MCF 10A (cell line): ENCODE measurements around the gene LRP11. TPM values are rescaled to one million over a fixed set of nuclear protein-coding genes. Genes with fewer than 3 reads are reported as not detected.
A peak's percentile ranks its signal among the peaks of the same experiment; 100 is the strongest.

Experiments used
- BruUV-seq: library from RNA; stranded (reverse); fragments of 400-500 nt; replicated peaks from 2 replicates; lab custom pipeline; 2021; lab: Mats Ljungman, UMichigan
- CTCF ChIA-PET: fragments of 300-600 bp; sonication (Branson Sonifier 250); formaldehyde crosslinking; extraction: SDS; loops from one replicate; lab custom pipeline; 2021; ENCODE audit warnings: antibody characterized with exemption, inconsistent platforms; lab: Yijun Ruan, JAX
- POLR2A ChIA-PET: fragments of 300-600, 350-650 bp; sonication (Branson Sonifier 250); formaldehyde crosslinking; extraction: SDS; loops from one replicate; lab custom pipeline; 2020; ENCODE audit warnings: antibody characterized with exemption, inconsistent platforms; lab: Yijun Ruan, JAX
- DNase-seq: peaks from one replicate; pipeline ENCODE4 v3.0.0-alpha.2; 2018; ENCODE audit not compliant: unreplicated experiment
- H3K27ac Mint-ChIP-seq: one replicate; pipeline ENCODE4 v1.8.0; 2022; ENCODE audit warnings: mild to moderate bottlenecking, low read depth, mixed read lengths; ENCODE audit not compliant: unreplicated experiment
- H3K27me3 Mint-ChIP-seq: one replicate; pipeline ENCODE4 v1.8.0; 2022; ENCODE audit warnings: mixed read lengths; ENCODE audit not compliant: insufficient read depth, unreplicated experiment
- H3K36me3 Mint-ChIP-seq: one replicate; pipeline ENCODE4 v1.8.0; 2022; ENCODE audit warnings: mild to moderate bottlenecking, moderate library complexity, mixed read lengths; ENCODE audit not compliant: insufficient read depth, unreplicated experiment
- H3K4me1 Mint-ChIP-seq: one replicate; pipeline ENCODE4 v1.8.0; 2022; ENCODE audit warnings: mixed read lengths; ENCODE audit not compliant: insufficient read depth, unreplicated experiment
- H3K4me3 Mint-ChIP-seq: one replicate; pipeline ENCODE4 v1.8.0; 2022; ENCODE audit warnings: mild to moderate bottlenecking, moderate library complexity, mixed read lengths; ENCODE audit not compliant: unreplicated experiment
- H3K9me3 Mint-ChIP-seq: one replicate; pipeline ENCODE4 v1.8.0; 2022; ENCODE audit warnings: mixed read lengths; ENCODE audit not compliant: unreplicated experiment
- CTCF ChIP-seq: fragments of 200-600 bp; IDR thresholded peaks from one replicate; pipeline ENCODE4 v1.8.0; 2022; ENCODE audit warnings: antibody characterized with exemption, mild to moderate bottlenecking; ENCODE audit not compliant: unreplicated experiment
- intact Hi-C: fragments of 100-400 bp; cut with micrococcal nuclease; formaldehyde crosslinking; loops from 2 replicates; pipeline ENCODE4 v1.14.1; 2022
- total RNA-seq: library from RNA; stranded (reverse); gene quantifications from 2 replicates; pipeline ENCODE4 v1.2.3, GENCODE V29; 2022

Gene LRP11
- total RNA-seq, 1 experiment from 2014 or later: 46.1 TPM

- no peaks in the 10 kb centered on the region for H3K27me3 Mint-ChIP-seq
- H3K27ac Mint-ChIP-seq: peak overlapping the region; percentile 66
- intact Hi-C loops: no loop called here
- no peak for TF ChIP-seq CTCF
- no peaks in the 10 kb centered on the region for H3K9me3 Mint-ChIP-seq
- peaks cover 54% of the 10 kb centered on the region for H3K4me1 Mint-ChIP-seq
- ChIA-PET POLR2A (interaction anchor here (0.7 to 4.0 kb wide), 12 partner anchors 9 to 218 kb away, joined by 3 to 30 read pairs (median 5); partner anchors contain the start of gene RAET1G), CTCF (interaction anchor here (0.7 to 2.1 kb wide), 6 partner anchors 19 to 1128 kb away, joined by 3 to 12 read pairs (median 4); no protein-coding TSS in a partner anchor)
- H3K4me3 Mint-ChIP-seq: no peak overlapping the region
- no TSS peak for BruUV-seq
- H3K36me3 Mint-ChIP-seq: no peaks in the 10 kb centered on the region
- DNase-seq: no peak
These were observed 35.9 kb upstream of the LRP11 start for GRCh38 chr6:149899926-149900619.

GRCh38 chr6:149899486-149899885 is 35.3 kb upstream of the LRP11 start:
- H3K9me3 Mint-ChIP-seq: no peaks in the 10 kb centered on the region
- H3K27me3 Mint-ChIP-seq: no peaks in the 10 kb centered on the region
- no TSS peak for BruUV-seq
- DNase-seq: no peak
- peak overlapping the region; percentile 66 for H3K27ac Mint-ChIP-seq
- intact Hi-C loops: no loop called here
- no peak for TF ChIP-seq CTCF
- ChIA-PET POLR2A (interaction anchor here (1.6 to 4.0 kb wide), 6 partner anchors 8 to 53 kb away, joined by 5 to 30 read pairs (median 12); partner anchors contain the start of gene RAET1G), CTCF (interaction anchor here (0.7 to 2.1 kb wide), 3 partner anchors 52 to 1128 kb away, joined by 3 to 12 read pairs (median 3); no protein-coding TSS in a partner anchor)
- H3K4me1 Mint-ChIP-seq: peaks cover 60% of the 10 kb centered on the region
- no peaks in the 10 kb centered on the region for H3K36me3 Mint-ChIP-seq
- no peak overlapping the region for H3K4me3 Mint-ChIP-seq

GRCh38 chr6:149898966-149899365 is 34.8 kb upstream of the LRP11 start:
- intact Hi-C loops: no loop called here
- Mint-ChIP-seq H3K4me3 (no peak overlapping the region), H3K27ac (peak overlapping the region; percentile 66), H3K36me3 (no peaks in the 10 kb centered on the region), H3K4me1 (peaks cover 63% of the 10 kb centered on the region), H3K27me3 (no peaks in the 10 kb centered on the region), H3K9me3 (no peaks in the 10 kb centered on the region)
- BruUV-seq: no TSS peak
- CTCF ChIA-PET: interaction anchor here (0.6 to 2.1 kb wide), 5 partner anchors 10 to 75 kb away, joined by 3 to 12 read pairs (median 4); no protein-coding TSS in a partner anchor
- DNase-seq: no peak
- POLR2A ChIA-PET: interaction anchor here (1.9 to 4.0 kb wide), 3 partner anchors 8 to 52 kb away, joined by 11 to 30 read pairs (median 14); no protein-coding TSS in a partner anchor
- TF ChIP-seq CTCF: no peak
